HG03196 (cell line): ENCODE measurements around the gene CEBPB.
"Not testable (repeated sequence)": the region's sequence is repeated elsewhere in the genome, so short reads cannot be mapped to it uniquely, and the experiment has no call there.

ENCODE experiments used
- ATAC-seq: cut with Tn5 transposase; IDR thresholded peaks from one replicate; pipeline ENCODE4 v1.9.1; 2021; ENCODE audit not compliant: unreplicated experiment

Gene CEBPB

DNA sequence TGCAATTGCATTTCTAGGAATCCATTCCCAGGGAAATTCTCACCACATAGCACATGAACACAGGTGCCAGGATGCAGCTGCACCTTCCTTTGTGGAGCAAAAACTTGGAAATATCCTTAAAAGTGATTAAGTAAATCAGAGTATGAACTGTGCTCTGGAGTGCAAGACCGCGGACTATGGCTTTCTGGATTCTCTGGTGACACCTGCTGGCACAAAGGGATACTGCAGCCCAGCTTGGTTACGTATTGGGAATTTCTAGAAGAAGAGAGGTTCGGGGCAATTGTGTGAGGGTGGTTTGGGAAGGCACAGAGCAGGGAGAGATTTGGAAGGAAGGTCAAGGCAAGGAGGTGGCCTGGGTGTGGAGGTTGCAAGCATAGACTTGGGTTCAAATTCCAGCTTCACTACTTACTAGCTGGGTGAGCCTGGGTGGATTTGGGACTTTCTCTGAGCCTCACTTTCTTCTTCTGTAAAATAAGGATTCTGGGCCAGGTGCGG lies 21.3 kb upstream of the CEBPB start:
- ATAC-seq: no peak

DNA sequence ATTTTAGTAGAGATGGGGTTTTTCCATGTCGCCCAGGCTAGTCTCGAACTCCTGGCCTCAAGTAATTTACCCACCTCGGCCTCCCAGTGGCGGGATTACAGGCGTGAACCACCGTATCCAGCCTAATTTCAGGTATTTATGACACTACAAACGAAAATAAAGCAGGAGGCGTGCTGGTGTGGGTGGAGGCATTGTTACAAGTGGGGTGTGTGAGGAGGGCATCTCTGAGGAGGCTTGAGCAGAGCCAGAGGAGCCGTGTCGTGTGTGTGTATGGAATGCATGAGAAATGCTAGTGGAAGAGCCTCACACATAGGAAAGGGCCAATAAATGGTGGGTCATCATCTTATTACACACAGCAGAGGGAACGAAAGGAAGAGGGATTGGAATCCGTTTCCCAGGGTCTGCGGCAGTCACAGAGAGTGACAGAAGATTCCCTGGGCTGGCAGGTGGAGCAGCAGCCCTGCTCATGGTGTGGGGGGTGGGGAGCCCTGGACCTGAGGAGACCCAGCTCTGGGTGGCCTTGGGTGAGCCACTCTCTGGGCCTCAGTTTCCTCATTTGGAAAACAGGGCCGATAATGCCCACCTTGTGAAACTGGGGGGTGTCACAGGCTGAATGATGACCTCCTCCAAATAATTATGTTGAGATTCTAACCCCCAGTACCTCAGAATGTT lies 19.9 kb upstream of the CEBPB start:
- no peak for ATAC-seq

- no peak for ATAC-seq
Observed at GRCh38 chr20:50172347-50173013, 18.1 kb upstream of the CEBPB start.

GRCh38 chr20:50174456-50174855 lies 16.2 kb upstream of the CEBPB start:
- ATAC-seq: no peak

DNA sequence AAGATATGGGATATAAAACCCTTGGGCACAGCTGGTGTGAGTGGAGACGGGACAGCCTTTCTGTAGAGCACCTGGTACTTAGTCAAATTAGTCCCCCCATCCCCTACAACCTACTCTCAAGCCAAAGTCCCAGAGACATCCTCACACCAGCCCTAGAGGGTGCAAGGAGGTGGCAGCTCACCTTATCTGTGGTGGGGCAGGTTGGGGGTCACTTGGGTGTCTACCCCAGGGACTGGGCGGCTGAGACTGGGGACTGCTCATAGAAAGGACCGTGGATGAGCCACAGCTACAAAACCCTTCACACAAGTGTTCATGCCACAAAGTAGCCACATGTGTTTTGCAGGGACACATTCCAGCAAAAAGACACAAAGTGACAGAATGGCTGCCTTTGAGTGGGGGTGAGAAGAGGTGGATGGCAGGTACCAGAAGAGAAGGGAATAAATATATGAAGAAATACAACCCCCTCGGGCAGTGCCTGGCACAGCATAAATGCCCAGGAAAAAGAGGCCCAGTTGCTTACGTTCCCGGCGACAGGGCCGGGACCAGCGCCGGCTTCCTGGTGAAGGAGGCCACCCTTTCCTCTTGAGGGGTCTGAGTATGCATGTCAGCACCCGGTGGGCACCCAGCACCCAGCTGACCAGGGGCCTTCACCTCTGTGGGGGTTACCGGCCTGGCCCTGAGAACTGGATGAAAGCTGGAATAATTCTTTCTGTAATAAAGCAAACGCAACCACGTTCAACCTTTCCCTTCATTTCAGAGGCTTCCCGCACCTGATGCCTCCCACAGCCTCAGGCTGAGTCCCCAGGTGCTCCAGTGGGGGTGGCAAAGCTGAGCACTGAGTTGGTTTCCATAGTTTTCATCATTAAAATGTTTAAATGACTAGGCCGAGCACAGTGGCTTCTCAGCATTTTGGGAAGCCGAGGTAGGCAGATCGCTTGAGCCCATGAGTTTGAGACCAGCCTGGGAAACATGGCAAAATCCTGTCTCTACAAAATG lies 14.4 kb upstream of the CEBPB start:
- no peak for ATAC-seq

DNA sequence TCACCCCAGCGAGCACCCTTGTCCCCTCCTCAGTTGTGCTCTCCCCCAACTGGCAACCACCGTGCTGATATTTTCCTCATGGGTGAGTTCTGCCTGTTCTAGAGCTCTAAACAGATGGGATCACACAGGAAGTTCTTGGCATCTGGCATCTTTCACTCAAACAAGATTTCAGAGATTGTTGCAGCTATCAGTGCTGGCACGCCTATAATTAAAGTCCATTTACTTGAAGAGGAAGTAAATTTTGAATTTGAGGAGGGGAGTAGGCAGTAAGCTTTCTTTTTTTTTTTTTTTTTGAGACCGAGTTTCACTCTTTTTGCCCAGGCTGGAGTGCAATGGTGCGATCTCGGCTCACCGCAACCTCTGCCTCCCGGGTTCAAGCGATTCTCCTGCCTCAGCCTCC lies 12.0 kb upstream of the CEBPB start:
- ATAC-seq: not testable (repeated sequence)

DNA sequence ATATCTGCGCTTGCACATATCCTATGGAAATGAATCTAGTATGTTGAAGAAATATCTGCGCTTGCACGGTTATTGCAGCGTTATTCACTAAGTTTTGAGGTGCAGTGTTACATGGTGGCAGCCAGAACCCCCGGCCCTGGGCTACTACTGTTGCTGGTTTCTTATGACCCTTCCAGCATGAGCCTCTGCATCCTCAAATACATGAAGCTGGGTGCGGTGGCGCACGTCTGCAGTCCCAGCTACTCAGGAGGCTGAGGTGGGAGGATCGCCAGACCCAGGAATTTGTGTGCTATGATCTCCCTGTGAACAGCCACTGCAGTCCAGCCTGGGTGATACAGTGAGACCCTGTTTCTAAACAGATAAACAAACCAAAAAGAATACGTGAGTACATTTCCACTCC lies 9.3 kb upstream of the CEBPB start:
- no peak for ATAC-seq

DNA sequence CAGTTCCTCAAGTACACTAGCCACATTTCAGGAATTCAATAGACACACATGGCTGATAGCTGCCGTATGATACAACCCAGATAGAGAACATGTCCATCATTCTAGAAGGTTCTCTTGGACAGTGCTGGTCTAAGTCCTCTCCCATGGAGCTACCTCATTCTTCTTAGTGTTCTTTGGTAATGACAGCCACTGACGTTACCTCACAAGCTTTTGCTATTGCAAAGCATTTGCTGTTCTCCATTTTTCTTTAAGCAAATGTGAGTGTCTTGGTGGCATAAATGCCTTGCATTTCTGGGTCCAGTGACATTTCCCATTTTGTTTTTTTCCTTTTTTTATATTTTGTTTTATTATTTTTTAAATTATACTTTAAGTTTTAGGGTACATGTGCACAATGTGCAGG lies 8.3 kb upstream of the CEBPB start:
- ATAC-seq: no peak

GRCh38 chr20:50185426-50185825 lies 5.2 kb upstream of the CEBPB start:
- no peak for ATAC-seq

GRCh38 chr20:50186151-50186885 lies 4.3 kb upstream of the CEBPB start:
- no peak for ATAC-seq

DNA sequence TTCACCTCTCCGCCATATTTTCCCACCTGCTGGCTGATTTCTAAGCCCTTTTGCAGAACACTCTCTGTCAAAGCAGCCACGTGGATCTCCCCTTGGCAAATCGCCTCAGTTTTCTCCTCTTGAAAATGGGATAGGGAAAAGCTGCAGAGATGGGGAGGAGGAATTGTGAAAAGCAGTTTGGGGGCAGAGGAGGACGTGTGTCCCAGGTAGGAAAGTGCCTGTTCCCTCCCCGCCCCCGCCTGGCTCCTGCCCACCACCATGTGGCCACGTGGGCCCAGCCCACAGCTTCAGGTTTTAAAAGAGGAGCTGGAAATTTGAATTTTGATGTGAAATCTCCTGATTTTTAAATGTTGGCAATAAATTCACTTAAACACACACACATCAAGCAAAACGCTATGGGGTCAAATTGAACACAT lies 3.6 kb upstream of the CEBPB start:
- no peak for ATAC-seq

- no peak for ATAC-seq
Observed at GRCh38 chr20:50187403-50188051, 3.1 kb upstream of the CEBPB start.

GRCh38 chr20:50188287-50188688 lies 2.3 kb upstream of the CEBPB start:
- no peak for ATAC-seq

GRCh38 chr20:50188879-50189680 lies 1.6 kb upstream of the CEBPB start:
- ATAC-seq: no peak

GRCh38 chr20:50189681-50190250 lies 864 bp upstream of the CEBPB start:
- no peak for ATAC-seq

- no peak for ATAC-seq
Observed at GRCh38 chr20:50191065-50191543, 474 bp downstream of the CEBPB start.

DNA sequence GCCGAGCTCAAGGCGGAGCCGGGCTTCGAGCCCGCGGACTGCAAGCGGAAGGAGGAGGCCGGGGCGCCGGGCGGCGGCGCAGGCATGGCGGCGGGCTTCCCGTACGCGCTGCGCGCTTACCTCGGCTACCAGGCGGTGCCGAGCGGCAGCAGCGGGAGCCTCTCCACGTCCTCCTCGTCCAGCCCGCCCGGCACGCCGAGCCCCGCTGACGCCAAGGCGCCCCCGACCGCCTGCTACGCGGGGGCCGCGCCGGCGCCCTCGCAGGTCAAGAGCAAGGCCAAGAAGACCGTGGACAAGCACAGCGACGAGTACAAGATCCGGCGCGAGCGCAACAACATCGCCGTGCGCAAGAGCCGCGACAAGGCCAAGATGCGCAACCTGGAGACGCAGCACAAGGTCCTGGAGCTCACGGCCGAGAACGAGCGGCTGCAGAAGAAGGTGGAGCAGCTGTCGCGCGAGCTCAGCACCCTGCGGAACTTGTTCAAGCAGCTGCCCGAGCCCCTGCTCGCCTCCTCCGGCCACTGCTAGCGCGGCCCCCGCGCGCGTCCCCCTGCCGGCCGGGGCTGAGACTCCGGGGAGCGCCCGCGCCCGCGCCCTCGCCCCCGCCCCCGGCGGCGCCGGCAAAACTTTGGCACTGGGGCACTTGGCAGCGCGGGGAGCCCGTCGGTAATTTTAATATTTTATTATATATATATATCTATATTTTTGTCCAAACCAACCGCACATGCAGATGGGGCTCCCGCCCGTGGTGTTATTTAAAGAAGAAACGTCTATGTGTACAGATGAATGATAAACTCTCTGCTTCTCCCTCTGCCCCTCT lies 1.1 kb downstream of the CEBPB start:
- ATAC-seq: no peak
